ENCODE results near the gene ZFHX3. TPM values are rescaled to one million over a fixed set of nuclear protein-coding genes. Genes with fewer than 3 reads are reported as not detected.

The ZFHX3 gene
- total and polyA plus RNA-seq, 11 donors = 3.8 to 21.6 (median 13.6) TPM

DNA sequence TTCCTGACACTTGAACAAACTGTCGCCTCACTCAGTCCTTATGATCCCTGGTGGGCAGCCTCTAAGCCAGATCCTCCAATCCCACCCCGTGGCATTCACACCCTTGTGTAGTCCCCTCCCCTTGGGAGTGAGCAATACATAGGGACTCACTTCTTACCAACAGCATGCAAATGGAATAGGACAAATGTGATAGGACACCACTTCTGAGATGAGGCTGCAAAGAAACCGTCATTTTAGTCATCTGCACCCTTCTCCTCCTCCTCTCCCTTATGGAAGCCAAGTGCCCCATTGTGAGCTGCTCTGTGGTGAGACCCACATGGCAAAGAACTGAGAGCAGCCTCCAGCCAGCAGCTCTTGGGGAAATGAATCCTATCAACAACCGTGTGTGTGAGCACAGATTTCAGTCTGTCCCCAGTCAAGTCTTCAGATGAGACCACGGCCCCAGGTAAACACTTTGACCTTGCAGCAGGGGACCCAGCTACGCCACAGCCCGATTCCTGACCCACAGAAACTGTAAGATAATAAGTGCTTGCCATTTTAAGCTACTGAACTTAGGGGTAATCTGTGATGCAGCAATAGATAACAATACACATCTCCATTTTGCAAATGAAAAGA is 46.9 kb downstream of the ZFHX3 start:
- ATAC-seq (no peak), DNase-seq (no peak)
- H3K36me3 ChIP-seq = no peaks in the 10 kb centered on the region
- 85 to 91% (median 89%) methylated on average over 7 of the region's 7 CpGs for WGBS, 4 donors
- peak overlapping the region in 2 of 12 donors; percentile 12 to 42 for H3K4me3 ChIP-seq
- no peaks in the 10 kb centered on the region for H3K27me3 ChIP-seq
- intact Hi-C loops (cut with DNase I) = no loop called here
- TF ChIP-seq POLR2A (IDR thresholded peaks at IDR 0.05) = no peak
- TF ChIP-seq, protein P1, sequence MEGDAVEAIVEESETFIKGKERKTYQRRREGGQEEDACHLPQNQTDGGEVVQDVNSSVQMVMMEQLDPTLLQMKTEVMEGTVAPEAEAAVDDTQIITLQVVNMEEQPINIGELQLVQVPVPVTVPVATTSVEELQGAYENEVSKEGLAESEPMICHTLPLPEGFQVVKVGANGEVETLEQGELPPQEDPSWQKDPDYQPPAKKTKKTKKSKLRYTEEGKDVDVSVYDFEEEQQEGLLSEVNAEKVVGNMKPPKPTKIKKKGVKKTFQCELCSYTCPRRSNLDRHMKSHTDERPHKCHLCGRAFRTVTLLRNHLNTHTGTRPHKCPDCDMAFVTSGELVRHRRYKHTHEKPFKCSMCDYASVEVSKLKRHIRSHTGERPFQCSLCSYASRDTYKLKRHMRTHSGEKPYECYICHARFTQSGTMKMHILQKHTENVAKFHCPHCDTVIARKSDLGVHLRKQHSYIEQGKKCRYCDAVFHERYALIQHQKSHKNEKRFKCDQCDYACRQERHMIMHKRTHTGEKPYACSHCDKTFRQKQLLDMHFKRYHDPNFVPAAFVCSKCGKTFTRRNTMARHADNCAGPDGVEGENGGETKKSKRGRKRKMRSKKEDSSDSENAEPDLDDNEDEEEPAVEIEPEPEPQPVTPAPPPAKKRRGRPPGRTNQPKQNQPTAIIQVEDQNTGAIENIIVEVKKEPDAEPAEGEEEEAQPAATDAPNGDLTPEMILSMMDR (IDR thresholded peaks at IDR 0.05) = no peak
- H3K9me3 ChIP-seq = peaks cover 0 to 10% (median 3%) of the 10 kb centered on the region in 12 donors
- peak overlapping the region; percentile 14 to 86 (median 63) for H3K27ac ChIP-seq
- peaks cover 0 to 39% (median 15%) of the 10 kb centered on the region in 12 donors for H3K4me1 ChIP-seq

DNA sequence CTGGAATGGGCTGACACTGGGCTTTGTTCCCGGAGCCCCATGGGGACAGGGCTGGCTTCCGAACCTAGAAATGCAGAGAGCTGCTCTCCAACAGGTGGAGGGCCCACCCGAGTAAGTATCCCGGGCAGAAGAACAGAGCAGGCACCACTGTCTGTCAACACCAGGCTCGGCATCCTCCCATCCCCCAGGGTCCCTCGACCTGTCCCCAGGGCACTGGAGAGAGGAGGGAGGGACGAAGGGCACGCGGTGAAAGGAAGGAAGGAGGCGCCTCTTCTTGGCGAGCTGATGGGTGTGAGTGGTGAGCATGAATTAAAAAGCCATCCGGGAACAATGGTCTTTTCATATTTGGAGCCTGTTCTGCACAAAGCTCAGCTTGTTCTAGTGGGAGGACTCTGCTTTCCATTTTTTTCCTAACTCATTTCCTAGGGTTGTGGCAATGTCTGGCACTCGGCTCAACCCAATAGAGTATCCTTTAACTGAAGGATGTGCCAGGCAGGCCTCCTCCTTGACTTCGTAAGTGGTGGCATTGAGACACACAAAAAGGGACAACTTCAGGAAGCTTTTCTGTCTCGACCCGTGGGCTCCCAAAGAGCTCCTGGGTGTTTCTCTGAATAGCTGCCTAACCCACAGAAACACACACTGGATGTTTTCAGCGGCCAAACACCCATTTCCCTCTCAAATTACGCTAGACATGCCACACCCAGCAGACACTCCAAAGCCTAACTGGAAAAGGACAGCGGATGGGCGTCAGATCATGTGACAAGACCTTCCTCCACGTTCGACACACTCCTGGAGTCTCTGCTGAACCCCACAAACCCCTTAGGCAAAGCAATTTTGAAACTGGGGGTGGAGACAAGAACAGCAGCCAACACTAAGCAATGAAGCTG is 47.7 kb downstream of the ZFHX3 start:
- H3K27ac ChIP-seq = peak overlapping the region; percentile 14 to 86 (median 63)
- no peaks in the 10 kb centered on the region for H3K27me3 ChIP-seq
- intact Hi-C loops (cut with DNase I) = no loop called here
- no peaks in the 10 kb centered on the region for H3K36me3 ChIP-seq
- DNase-seq = peak in 4 of 5 donors; percentile 33 to 53 (median 42)
- peaks cover 0 to 10% (median 3%) of the 10 kb centered on the region in 12 donors for H3K9me3 ChIP-seq
- H3K4me1 ChIP-seq = peaks cover 0 to 45% (median 15%) of the 10 kb centered on the region in 12 donors
- TF ChIP-seq, protein P1 (IDR thresholded peaks at IDR 0.05) = no peak
- no peak for TF ChIP-seq POLR2A (IDR thresholded peaks at IDR 0.05)
- peak; percentile 75 to 78 (median 76) for ATAC-seq
- H3K4me3 ChIP-seq = peak overlapping the region in 8 of 12 donors; percentile 0 to 42 (median 14)
- WGBS, 4 donors = 37 to 48% (median 40%) methylated on average over 22 of the region's 22 CpGs

DNA sequence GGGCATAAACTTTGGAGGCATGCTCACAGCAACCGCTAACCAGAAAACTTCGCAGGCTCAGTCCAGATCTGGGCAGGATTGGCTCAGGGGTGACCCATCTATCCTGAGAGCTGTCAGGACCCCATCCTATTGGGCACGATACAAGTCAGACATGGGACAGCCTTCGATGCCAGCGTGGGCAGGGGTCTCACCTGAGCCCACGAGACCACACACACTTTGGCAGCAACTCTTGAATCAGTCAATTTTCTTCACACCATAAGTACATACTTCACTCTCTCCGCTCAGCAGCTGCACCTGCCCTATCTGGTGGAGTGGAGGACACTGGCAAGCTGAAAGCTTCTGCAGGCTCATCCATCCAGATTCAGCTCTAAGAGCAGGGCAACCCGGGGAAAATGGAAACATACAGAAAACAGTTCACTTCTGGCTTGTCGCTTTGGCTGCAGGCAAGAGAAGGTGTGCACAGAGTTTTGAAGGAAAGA is 48.3 kb downstream of the ZFHX3 start:
- DNase-seq (no peak), ATAC-seq (peak in 1 of 4 donors; percentile 3)
- peaks cover 0 to 10% (median 3%) of the 10 kb centered on the region in 12 donors for H3K9me3 ChIP-seq
- H3K4me1 ChIP-seq = peaks cover 0 to 46% (median 16%) of the 10 kb centered on the region in 12 donors
- intact Hi-C loops (cut with DNase I) = no loop called here
- 71 to 86% (median 78%) methylated on average over 6 to 9 of the region's 9 CpGs for WGBS, 4 donors
- no peaks in the 10 kb centered on the region for H3K27me3 ChIP-seq
- H3K36me3 ChIP-seq = no peaks in the 10 kb centered on the region
- H3K27ac ChIP-seq = peak overlapping the region; percentile 14 to 86 (median 63)
- TF ChIP-seq POLR2A (IDR thresholded peaks at IDR 0.05) = no peak
- H3K4me3 ChIP-seq = peak overlapping the region in 7 of 12 donors; percentile 0 to 42 (median 16)

GRCh38 chr16:72997141-72997542 is 50.8 kb downstream of the ZFHX3 start:
- Histone ChIP-seq H3K27ac (no peak overlapping the region), H3K4me1 (peaks cover 0 to 54% (median 24%) of the 10 kb centered on the region in 12 donors), H3K27me3 (no peaks in the 10 kb centered on the region), H3K36me3 (no peaks in the 10 kb centered on the region), H3K9me3 (peaks cover 0 to 10% (median 3%) of the 10 kb centered on the region in 12 donors), H3K4me3 (no peak overlapping the region)
- no peak for TF ChIP-seq POLR2A (IDR thresholded peaks at IDR 0.05)
- TF ChIP-seq, protein P1 (IDR thresholded peaks at IDR 0.05) = no peak
- WGBS, 4 donors = 88 to 97% (median 92%) methylated on average over 5 to 7 of the region's 7 CpGs
- no peak for DNase-seq
- ATAC-seq = peak in 2 of 4 donors; percentile 13 to 34
- intact Hi-C loops (cut with DNase I) = no loop called here

Data from heart left ventricle (tissue), 16 donors.